Muscle layer of colon (tissue), 2 donors: ENCODE data around the gene CCDC97.

Experiments used
- H3K27ac ChIP-seq: one replicate; pipeline ENCODE4 v1.7.0; 2013; ENCODE audit warnings: low read depth, mild to moderate bottlenecking, low read length, moderate library complexity
- H3K27me3 ChIP-seq, 2 donors: one replicate each; pipeline ENCODE4 v1.7.0; 2013; ENCODE audit warnings: low read length in 2 of 2, mild to moderate bottlenecking in 2 of 2; ENCODE audit not compliant: insufficient read depth in 2 of 2, control insufficient read depth in 1 of 2
- H3K36me3 ChIP-seq: one replicate; pipeline ENCODE4 v1.7.0; 2013; ENCODE audit warnings: mild to moderate bottlenecking, low read length; ENCODE audit not compliant: insufficient read depth
- H3K4me1 ChIP-seq: one replicate; pipeline ENCODE4 v1.7.0; 2013; ENCODE audit warnings: mild to moderate bottlenecking, low read length; ENCODE audit not compliant: insufficient read depth
- H3K4me3 ChIP-seq, 2 donors: one replicate each; pipeline ENCODE4 v1.7.0; 2013; ENCODE audit warnings: low read length in 2 of 2, low read depth in 1 of 2, mild to moderate bottlenecking in 1 of 2, moderate library complexity in 1 of 2
- H3K9ac ChIP-seq: one replicate; pipeline ENCODE4 v1.7.0; 2013; ENCODE audit warnings: low read length
- H3K9me3 ChIP-seq: one replicate; pipeline ENCODE4 v1.7.0; 2013; ENCODE audit warnings: mild to moderate bottlenecking, low read length
- donor health status: abdominal sarcoma.
- donor health status: Adenocarcinoma of cecum.

The CCDC97 gene

DNA sequence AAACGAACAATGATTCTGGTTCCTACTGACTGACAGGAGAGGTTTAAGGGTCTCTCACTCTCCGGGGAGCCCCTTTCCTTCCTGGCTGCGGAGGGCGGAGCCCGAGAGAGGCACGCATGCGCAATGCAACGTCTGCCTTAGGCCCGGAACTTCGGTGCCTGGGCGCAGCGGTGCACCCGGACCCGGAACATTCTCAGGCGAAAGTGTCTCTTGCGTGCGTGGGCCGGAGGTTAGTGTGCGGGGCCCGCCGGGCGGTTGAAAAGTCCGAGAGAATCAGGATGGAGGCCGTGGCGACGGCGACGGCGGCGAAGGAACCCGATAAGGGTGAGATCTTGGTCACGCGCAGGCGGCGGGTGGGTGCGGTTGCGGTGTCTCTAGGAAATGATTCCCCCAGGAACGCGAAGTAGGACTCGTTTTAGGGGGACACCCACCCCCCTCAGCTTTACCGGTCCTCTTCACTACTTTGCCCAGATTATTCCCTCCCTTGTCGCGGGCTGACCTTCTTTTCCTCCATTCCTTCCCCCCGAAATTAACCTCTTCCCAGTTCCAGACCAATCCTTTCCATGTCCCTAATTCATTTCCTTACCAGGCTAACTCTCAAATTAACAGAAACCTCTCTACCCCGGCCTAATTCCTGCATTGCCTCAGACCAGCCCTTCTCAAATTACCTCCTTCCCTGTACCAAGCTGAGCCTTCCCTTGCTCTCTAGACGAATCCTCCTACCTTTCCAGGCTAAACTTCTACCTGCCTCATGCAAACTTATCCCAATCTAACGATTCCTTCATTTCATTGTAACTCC, at the start of gene CCDC97:
CCDC97 (plus strand) TSS at position 140 of the 799 bp plus-strand sequence; CDS start at position 279, 139 bp downstream.
- H3K27me3 ChIP-seq: no peaks in the 10 kb centered on the region
- peak within 1 kb of the TSS; percentile 96 to 97 for H3K4me3 ChIP-seq
- H3K36me3 ChIP-seq: peaks cover 45% of the 10 kb centered on the region
- H3K4me1 ChIP-seq: peaks cover 33% of the 10 kb centered on the region
- H3K9me3 ChIP-seq: no peaks in the 10 kb centered on the region
- peak within 1 kb of the TSS; percentile 79 for H3K9ac ChIP-seq
- H3K27ac ChIP-seq: peak within 1 kb of the TSS; percentile 99

DNA sequence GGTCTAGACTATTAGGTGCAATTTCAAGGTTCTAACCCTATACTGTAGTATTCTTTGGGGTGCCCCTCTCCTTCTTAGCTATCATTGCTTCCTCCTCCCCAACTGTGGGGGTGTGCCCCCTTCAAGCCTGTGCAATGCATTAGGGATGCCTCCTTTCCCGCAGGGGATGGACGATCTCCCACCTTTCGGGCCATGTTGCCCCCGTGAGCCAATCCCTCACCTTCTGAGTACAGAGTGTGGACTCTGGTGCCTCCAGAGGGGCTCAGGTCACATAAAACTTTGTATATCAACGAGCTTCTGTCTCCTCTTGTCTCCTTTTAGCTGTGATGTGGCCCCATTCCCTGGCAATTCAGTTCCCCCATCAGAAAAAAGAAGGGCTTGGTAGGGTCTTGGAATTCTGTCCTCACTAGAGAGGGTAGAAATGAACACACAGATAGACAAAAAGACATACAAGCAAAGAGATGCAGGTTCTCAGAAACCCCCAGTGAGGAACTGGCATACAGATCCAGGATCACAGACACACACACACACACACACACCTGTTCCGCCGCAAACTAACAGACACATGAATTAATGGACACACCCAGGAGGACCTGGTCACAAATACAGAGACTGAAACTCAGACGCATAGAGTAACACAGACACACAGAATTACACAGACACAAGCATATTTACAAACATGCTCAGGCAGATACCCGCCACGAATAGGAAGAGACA, 48.3 kb upstream of the CCDC97 start:
- no peaks in the 10 kb centered on the region for H3K9me3 ChIP-seq
- peaks cover 28% of the 10 kb centered on the region for H3K36me3 ChIP-seq
- no peaks in the 10 kb centered on the region for H3K27me3 ChIP-seq
- H3K4me3 ChIP-seq: peak overlapping the region; percentile 38 to 97
- H3K27ac ChIP-seq: peak overlapping the region; percentile 66
- peaks cover 14% of the 10 kb centered on the region for H3K4me1 ChIP-seq
- peak overlapping the region; percentile 69 for H3K9ac ChIP-seq

DNA sequence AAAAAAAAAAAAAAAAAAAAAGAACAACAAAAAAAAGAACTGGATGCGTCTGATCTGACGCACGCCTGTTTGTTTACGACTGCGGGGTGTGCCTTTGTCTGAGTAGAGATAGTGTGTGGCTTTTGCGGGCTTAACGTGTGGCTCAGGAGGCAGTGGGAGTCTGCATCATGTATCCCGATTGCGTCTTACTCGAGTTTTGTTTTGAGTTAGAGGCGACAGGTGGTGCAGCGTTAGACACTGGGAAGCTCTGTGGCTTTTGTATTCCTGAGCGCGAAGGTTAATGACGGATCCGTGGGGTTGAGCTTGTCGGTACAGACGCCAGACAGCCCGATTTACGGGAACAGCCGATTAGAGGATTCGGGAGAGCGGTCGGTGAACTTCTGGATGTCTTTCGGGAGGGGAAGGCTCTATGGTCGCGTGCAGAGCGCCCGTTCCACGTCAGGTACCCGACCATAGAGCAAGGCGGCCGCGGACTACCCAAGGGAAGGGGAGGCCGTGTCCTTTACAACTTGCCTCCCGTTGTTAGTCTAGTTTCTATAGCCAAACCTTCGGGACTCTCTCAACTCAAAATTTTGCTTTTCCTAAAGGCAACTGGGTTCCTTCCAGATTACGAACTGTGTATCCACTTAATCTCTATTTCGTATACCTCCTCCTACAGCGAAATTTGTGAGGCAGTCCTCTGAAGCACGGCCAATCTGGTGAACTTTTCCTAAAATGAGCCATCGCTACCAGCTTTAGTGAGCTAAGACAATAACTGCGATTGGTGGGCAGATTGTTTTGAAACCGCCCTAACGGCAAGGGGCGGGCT, 46.7 kb upstream of the CCDC97 start:
- Histone ChIP-seq H3K9me3 (no peaks in the 10 kb centered on the region), H3K4me1 (peaks cover 30% of the 10 kb centered on the region), H3K27ac (peak overlapping the region; percentile 66), H3K27me3 (no peaks in the 10 kb centered on the region), H3K4me3 (peak overlapping the region; percentile 55 to 97), H3K9ac (peak overlapping the region; percentile 93), H3K36me3 (peaks cover 20% of the 10 kb centered on the region)

DNA sequence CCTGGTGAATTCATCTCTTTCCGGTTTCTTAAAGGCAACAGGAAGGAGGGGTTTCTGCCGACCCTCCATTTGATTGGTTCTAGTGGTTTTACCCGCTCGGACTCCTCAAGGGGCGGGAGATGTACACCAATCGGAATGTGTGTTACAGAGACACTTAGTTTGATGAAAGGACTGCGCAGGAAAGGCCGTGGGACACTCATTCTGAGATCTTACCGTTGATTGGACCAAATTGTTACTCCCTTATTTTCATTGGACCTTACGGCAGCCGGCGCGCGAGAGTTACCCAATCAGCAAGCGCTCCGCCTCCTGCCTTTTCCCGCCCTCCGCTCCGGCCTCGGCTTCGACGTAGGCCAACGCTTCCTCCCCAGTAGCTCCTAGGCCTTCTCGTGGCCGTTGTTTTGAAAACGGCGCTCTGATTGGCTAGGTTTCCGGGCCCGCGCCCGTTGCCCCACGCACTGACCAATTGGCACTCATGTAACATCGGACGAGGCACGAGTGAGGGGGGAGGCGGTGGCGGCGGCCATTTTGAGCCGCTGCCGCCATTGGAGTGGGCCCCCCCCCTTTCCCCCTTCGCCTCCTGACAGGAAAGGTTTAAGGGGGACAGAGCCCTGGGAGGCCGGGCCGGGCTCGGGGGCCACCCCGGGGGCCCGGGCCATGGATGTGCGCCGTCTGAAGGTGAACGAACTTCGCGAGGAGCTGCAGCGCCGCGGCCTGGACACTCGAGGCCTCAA, 46.0 kb upstream of the CCDC97 start, which contains the start of gene HNRNPUL1:
HNRNPUL1 (plus strand) TSS at position 523 of the 731 bp plus-strand sequence; CDS start at position 655, 132 bp downstream.
- Histone ChIP-seq H3K4me1 (peaks cover 30% of the 10 kb centered on the region), H3K36me3 (peaks cover 19% of the 10 kb centered on the region), H3K27ac (peak within 1 kb of the TSS; percentile 94), H3K9me3 (no peaks in the 10 kb centered on the region), H3K4me3 (peak within 1 kb of the TSS; percentile 88 to 97), H3K9ac (peak within 1 kb of the TSS; percentile 93), H3K27me3 (no peaks in the 10 kb centered on the region)

DNA sequence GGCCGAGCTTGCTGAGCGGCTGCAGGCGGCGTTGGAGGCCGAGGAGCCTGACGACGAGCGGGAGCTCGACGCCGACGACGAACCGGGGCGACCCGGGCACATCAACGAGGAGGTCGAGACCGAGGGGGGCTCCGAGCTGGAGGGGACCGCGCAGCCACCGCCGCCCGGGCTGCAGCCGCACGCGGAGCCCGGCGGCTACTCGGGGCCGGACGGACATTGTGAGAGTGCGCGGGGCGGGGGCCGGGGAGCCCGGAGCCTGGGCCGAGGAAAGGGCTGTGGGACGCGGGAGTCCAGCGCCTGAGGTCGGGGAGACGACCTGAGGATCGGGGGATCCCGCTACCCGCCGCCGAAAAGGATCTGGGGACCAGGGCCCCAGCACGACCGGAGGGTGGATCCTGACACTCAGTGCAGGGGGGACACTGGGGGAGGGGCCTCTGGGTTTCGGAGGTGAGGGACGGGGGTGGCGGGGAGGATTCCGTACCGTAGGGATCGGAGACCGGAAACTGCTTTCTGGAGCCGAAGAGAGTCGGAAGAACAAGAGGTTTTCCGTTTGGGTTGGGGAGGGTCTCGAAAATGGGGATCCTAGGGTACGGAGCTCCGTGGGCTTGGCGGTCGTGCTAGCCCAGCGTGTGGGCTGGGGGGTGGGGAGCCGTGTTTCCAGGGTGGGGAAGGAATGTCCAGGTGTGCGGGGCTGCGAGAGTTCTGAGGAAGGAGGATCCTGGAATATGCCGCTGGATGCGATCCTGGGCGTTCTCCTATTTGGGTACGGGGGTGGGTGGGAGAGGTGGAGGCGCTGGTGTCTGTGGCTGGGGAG, 45.2 kb upstream of the CCDC97 start:
- peak overlapping the region; percentile 94 for H3K27ac ChIP-seq
- H3K9ac ChIP-seq: peak overlapping the region; percentile 80
- peaks cover 20% of the 10 kb centered on the region for H3K36me3 ChIP-seq
- peaks cover 30% of the 10 kb centered on the region for H3K4me1 ChIP-seq
- H3K9me3 ChIP-seq: no peaks in the 10 kb centered on the region
- no peaks in the 10 kb centered on the region for H3K27me3 ChIP-seq
- H3K4me3 ChIP-seq: peak overlapping the region; percentile 84 to 88

DNA sequence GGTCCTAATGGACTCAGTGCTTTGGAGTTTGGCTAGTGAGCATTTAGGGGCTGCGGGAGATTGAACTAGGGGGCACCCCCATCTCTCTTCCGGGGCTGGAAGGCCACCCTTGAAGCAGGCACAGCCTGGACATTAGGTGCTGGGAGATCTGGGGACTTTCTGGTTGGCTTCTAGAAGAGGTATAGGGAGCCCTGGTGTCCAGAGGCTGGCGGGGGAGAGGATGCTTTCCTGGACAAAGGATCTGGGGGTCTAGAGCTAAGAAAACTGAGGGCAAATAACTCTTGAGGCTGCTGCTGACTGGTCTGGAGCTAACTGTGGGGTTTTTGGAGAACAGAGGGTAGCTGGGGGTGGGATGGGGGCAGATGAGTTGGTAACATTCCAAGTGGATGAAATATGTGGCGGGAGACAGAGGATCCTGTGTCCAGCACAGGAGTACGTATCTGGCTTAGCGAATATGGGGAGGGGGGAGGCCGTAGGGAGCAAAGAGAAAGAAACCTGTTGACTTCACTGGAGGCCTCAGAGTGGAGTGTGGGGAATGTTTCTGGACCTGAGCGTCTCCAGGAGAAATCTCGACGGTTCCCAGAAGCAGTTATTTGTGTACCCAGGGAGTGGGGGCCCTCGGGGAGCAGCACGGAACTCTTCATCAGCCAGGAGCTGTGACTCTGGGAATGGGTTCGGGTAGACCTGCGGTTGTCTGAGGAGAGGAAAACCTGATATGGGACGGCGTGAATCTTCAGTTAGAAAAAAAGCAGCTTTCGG, 44.4 kb upstream of the CCDC97 start:
- H3K27ac ChIP-seq: peak overlapping the region; percentile 94
- H3K4me3 ChIP-seq: peak overlapping the region; percentile 84 to 88
- no peaks in the 10 kb centered on the region for H3K9me3 ChIP-seq
- peak overlapping the region; percentile 80 for H3K9ac ChIP-seq
- peaks cover 30% of the 10 kb centered on the region for H3K4me1 ChIP-seq
- H3K27me3 ChIP-seq: no peaks in the 10 kb centered on the region
- peaks cover 25% of the 10 kb centered on the region for H3K36me3 ChIP-seq

DNA sequence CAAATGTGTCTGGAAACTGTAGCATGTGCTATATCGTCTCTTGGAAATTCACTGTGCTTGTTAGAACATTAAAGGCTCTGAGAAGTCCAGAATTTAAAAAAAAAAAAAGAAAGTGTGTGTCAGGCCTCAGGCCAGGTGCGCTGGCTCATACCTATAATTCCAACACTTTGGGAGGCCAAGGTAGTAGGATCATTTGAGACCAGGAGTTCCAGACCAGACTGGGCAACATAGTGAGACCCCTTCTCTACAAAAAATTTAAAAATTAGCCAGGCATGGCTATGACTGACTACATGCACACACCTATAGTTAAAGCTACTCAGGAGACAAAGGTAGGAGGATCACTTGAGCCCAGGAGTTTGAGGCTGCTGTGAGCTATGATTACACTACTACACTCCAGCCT, 40.9 kb upstream of the CCDC97 start:
- Histone ChIP-seq H3K9ac (no peak overlapping the region), H3K27me3 (no peaks in the 10 kb centered on the region), H3K9me3 (no peaks in the 10 kb centered on the region), H3K27ac (no peak overlapping the region), H3K4me3 (no peak overlapping the region), H3K4me1 (peaks cover 30% of the 10 kb centered on the region), H3K36me3 (peaks cover 60% of the 10 kb centered on the region)

DNA sequence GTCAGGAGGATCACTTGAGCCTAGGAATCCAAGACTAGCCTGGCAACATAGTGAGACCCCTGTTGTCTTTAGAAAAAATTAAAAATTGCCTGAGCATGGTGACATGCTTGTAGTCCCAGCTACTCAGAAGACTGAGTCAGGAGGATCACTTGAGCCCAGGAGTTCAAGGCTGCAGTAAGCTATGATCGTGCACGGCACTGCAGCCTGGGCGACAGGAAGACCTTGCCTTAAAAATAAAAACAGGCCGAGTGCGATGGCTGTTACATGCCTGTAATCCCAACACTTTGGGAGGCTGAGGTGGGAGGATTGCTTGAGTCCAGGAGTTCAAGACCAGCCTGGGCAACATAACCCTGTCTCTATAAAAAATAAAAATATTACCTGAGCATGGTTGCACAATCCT, 40.4 kb upstream of the CCDC97 start:
- H3K27me3 ChIP-seq: no peaks in the 10 kb centered on the region
- H3K9me3 ChIP-seq: no peaks in the 10 kb centered on the region
- H3K4me1 ChIP-seq: peaks cover 30% of the 10 kb centered on the region
- no peak overlapping the region for H3K4me3 ChIP-seq
- H3K36me3 ChIP-seq: peaks cover 65% of the 10 kb centered on the region
- H3K27ac ChIP-seq: no peak overlapping the region
- H3K9ac ChIP-seq: no peak overlapping the region

DNA sequence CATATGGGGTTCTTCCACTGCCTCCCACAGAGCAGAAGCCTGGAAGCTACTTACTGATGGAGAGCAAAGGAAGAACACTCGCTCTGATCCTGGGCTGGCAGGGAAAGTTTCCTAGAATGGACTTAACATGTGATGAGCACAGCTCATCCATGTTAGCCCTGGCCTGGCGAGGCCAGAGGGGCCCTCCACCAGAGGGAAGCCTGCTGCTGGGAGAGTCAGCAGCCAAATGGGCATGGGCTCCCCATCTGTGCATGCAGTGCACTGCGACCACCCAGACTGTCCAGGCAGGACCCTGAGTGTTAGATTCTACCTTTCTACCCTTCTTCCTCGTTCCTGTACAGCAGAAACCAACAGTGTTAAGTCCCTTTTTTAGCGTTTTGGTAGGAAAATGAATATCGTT, 36.9 kb upstream of the CCDC97 start:
- Histone ChIP-seq H3K27me3 (no peaks in the 10 kb centered on the region), H3K9me3 (no peaks in the 10 kb centered on the region), H3K36me3 (peaks cover 89% of the 10 kb centered on the region), H3K27ac (no peak overlapping the region), H3K9ac (no peak overlapping the region), H3K4me1 (peaks cover 2% of the 10 kb centered on the region), H3K4me3 (no peak overlapping the region)
